Measurements from ENCODE around the gene GLP2R.

Gene GLP2R

GRCh38 chr17:9926150-9926804 is 100.6 kb downstream of the GLP2R start:
- no peak for DNase-seq

GRCh38 chr17:9928601-9929333 is 103.0 kb downstream of the GLP2R start:
- DNase-seq, result no peak

DNA sequence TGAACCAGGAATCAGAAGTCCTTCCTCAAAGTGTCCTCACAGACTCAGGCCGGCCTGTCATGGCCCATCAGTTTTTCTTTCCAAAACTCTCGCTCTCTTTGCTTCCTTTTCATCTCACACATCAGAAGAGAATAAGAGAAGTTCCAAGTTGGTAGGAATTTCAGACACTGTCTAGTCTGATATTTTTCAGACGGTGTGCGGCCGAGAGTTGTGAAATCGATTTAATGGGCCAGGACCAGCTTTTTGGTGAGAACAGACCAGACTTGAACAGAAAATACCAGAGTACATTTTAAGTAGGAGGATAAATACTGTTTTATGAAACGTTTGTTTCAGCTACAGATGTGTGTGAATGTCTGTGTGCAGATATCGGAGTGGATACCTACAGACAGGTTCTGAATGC is 104.1 kb downstream of the GLP2R start:
- DNase-seq, result no peak

GRCh38 chr17:9931144-9931741 is 105.5 kb downstream of the GLP2R start:
- no peak for DNase-seq

- no peak for DNase-seq
Measured at GRCh38 chr17:9932491-9932890, 106.8 kb downstream of the GLP2R start.

DNA sequence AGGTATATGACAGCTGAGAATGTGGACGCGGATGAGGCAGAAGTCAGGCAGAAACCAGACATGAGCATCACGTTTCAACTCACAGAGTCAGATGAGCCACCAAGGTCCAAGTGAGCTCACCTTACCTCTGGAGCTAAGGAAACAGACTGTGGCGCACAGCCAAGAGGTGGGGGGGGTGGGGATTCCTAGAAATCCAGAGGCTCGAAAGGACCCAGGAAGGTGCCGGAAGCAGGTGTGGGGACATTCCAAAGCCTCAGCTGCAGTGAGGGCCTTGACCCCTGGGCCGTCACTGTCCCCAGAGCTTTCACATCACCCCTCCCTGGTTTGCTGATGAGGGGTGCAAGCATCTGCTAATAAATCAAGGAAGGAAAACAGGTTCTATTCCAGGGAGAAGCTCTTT is 108.6 kb downstream of the GLP2R start:
- no peak for DNase-seq

DNA sequence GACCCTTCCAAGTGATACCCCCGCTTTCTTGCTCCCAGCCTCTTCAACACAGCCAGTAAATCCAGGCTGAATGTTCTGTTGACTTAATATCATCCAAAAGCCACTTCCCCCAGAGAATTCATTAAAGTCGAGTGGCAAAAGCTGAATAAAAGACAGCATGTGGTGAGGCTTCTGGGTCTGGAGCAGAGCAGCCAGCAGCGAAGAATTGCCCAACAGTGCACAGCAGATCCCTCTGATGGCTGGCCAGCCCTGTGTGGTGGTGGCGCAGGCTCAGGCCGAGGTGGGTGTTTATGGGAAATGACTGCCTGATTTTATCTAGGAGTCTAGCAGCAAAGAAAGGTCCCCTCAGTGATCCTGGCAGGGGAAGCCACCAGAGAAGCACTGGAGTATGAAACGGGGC is 109.7 kb downstream of the GLP2R start:
- no peak for DNase-seq

DNA sequence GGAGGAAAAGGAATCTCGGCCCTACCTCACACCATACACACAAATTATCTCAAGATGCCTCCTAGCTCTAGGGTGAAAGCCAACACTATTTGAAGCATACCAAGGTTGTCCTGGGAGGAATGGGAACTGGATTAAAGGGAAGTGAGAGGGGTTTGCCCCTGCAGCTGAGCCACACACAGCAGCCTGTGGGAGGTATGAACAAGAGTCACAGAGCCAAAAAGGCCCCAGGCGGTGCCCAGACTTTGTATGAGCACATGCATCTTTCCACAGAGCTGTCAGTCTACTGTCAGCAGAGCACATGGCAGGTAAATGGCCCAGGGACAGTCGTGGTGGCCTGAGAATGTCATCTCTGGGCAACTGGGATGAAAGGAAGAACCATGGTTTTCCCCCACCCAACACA is 110.4 kb downstream of the GLP2R start:
- DNase-seq, result no peak

DNA sequence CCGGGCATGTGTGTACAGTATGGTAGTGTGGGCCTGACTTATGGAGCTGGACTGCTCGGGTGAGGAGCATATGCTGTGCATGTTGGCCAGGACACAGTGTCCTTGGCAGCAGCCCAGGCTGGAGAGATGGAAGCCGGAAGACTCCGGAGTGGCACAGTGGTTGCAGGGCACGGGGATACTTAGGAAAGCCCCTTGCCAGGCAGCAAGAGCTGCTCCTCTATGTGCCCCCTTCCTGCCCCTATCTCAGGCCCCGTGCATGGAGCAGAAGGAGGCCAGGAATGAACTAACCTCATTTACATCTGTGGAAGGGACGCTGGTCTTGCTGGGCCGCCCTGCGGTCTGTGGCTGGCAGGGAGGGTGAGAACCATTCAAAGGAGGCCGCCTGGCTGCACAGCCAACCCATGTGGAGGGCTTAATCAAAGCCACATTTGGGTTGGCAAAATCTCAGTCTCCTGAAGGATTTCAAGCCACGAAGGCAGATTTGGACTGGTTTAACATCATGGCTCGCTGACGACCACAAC is 111.6 kb downstream of the GLP2R start:
- no peak for DNase-seq

DNA sequence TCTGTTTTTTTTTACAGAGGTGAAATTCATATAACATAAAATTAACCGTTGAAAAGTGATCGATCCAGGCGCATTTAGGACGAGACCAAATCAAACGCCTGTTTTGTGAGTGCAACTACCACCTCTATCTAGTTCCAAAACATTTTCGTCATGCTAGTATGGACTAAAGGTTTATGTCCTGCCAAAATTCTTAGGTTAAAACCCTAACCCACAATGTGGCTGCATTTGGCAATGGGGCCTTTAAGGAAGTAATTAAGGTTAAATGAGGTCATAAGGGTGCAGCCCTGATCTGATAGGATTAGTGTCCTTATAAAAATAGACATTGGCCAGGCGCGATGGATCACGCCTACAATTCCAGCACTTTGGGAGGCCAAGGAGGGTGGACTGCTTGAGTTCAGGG is 112.2 kb downstream of the GLP2R start:
- DNase-seq, result no peak

DNA sequence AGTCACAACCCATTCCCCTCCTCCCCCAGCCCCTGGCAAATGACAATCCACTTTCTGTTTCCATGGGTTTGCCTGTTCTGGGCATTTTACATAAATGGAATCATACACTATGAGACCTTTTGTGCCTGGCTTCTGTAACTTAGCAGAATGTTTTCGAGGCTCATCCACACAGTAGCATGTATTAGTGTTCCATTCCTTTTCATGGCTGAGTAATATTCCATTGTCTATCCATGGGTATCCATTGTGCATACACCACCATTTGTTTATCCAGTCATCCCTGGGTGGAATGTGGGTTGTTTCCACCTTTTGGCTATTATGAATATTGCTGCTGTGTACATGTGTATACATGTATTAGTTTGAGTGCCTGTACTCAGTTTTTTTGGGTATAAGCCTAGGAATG is 113.0 kb downstream of the GLP2R start:
- DNase-seq, result no peak

GRCh38 chr17:9940841-9941240 is 115.1 kb downstream of the GLP2R start:
- DNase-seq, result no peak

DNA sequence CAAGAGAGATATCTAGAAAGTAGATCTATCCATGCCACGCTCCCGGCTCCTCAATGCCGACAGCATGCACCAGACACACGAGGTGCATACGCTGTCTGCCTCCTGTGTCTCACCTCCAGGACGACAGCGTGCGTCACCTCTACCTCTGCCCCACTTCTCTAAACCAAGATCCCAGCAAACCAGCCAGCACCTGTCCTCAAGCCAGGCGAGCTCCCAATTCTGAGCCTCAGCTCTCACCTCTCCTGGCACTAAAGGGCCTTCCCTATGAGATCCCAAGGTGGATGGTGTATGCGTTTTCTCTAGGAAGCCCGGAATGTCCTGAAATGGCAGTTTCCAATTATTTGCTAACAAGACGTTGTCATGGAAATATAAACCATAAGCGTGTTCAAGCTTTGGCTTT is 115.6 kb downstream of the GLP2R start:
- no peak for DNase-seq
